Measurements from ENCODE around the gene SLC43A1.

SLC43A1 gene

GRCh38 chr11:57501953-57502352 is 13.5 kb downstream of the SLC43A1 start:
- DNase-seq (ENCODE audit: low read depth, low spot score): no peak
- no peak overlapping the region for H3K4me3 ChIP-seq (ENCODE audit: low read length)

- DNase-seq (ENCODE audit: low read depth, low spot score): no peak
Observed at GRCh38 chr11:57500926-57501325, 14.6 kb downstream of the SLC43A1 start.

GRCh38 chr11:57500515-57500914 is 15.0 kb downstream of the SLC43A1 start:
- no peak for DNase-seq (ENCODE audit: low read depth, low spot score)
- no peak overlapping the region for H3K4me3 ChIP-seq (ENCODE audit: low read length)

More at GRCh38 chr11:57500926-57501325, 14.6 kb downstream of the SLC43A1 start:
- no peak overlapping the region for H3K4me3 ChIP-seq (ENCODE audit: low read length)

DNA sequence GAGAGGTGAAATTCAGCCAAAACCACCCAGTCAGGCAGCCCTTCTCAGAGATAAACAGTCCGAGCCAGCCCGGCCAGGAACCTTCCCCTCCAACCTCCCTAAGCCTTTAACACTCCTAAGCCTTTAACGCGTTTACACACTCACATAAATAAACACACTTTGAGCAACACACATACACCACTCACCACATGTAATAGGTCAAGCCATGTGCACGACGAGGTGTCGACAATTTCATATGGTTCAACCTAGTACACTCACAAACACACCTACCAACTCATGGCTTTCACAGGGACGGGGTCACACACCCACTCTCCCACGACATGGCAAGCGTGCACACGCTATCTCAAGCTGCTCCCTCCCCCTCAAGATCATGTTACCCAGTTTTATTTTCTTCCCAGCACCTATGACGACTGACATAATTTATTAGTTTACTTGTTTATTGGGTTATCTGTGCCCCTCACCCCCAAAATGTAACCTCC is 15.5 kb downstream of the SLC43A1 start:
- DNase-seq (ENCODE audit: low read depth, low spot score): no peak
- H3K4me3 ChIP-seq (ENCODE audit: low read length): no peak overlapping the region

GRCh38 chr11:57499413-57499982 is 16.0 kb downstream of the SLC43A1 start:
- H3K4me3 ChIP-seq (ENCODE audit: low read length): no peak overlapping the region
- no peak for DNase-seq (ENCODE audit: low read depth, low spot score)

DNA sequence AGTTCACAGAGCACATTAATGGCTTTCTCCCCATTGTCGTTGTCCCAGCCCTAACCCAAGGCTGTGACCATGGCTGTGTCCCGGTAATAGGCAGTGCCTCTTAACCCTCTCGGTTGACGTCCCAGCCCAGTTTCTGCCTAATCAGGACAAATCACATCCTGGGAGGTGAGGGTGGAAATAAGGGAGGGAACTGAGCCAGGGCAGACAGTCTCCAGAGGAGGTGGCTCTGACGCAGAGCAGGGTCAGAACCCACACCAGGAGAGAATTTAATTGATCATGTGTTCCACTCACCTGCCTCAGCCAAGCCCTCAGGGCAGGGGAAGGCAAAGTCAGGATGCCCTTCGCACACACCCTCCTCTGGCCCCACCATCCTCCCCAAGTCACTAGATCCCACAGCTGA is 17.0 kb downstream of the SLC43A1 start:
- H3K4me3 ChIP-seq (ENCODE audit: low read length): no peak overlapping the region
- DNase-seq (ENCODE audit: low read depth, low spot score): no peak

DNA sequence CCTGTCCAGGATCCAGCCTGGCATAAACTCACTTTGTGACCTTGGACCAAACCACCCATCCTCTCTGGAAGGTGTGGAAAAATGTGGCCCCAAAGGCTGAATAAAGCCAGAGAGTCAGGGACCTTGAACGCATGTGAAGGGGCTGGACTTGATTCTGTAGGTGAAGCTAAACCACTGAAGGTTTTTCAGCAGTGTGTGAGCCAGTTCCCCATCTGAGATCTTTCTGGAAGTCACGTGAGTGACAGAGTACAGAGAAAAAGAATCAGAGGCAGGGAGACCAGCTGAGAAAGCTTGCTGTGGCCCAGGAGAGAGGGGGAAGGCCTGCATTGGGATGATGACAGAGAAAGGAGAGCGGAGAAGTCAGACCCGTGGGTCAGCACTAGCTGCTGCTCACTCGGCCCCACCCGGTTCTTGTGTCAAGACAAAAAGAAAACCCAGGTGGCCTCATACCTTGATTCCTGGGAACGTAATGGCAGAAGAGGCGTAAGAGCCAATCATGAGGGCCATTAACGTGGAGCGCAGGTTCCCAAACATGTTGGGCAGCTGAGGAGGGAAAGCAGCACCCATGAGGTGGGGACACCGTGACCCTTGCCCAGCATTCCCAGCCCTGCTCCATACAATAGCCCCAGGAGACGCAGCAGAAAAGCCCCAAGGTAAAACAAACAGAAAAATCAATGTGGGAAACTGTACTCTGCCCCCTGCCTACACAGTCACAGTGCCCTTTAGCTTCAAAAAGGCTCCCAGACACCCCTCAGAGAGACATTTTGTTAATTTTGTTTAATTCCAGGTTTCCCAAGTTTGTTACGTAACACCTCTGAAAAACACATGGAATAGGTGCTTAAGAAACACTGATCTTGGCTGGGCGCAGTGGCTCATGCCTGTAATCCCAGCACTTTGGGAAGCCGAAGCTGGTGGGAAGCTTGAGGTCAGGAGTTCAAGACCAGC is 17.9 kb downstream of the SLC43A1 start:
- DNase-seq (ENCODE audit: low read depth, low spot score): no peak
- H3K4me3 ChIP-seq (ENCODE audit: low read length): no peak overlapping the region

GRCh38 chr11:57496109-57496820 is 19.2 kb downstream of the SLC43A1 start:
- DNase-seq (ENCODE audit: low read depth, low spot score): no peak
- H3K4me3 ChIP-seq (ENCODE audit: low read length): no peak overlapping the region

DNA sequence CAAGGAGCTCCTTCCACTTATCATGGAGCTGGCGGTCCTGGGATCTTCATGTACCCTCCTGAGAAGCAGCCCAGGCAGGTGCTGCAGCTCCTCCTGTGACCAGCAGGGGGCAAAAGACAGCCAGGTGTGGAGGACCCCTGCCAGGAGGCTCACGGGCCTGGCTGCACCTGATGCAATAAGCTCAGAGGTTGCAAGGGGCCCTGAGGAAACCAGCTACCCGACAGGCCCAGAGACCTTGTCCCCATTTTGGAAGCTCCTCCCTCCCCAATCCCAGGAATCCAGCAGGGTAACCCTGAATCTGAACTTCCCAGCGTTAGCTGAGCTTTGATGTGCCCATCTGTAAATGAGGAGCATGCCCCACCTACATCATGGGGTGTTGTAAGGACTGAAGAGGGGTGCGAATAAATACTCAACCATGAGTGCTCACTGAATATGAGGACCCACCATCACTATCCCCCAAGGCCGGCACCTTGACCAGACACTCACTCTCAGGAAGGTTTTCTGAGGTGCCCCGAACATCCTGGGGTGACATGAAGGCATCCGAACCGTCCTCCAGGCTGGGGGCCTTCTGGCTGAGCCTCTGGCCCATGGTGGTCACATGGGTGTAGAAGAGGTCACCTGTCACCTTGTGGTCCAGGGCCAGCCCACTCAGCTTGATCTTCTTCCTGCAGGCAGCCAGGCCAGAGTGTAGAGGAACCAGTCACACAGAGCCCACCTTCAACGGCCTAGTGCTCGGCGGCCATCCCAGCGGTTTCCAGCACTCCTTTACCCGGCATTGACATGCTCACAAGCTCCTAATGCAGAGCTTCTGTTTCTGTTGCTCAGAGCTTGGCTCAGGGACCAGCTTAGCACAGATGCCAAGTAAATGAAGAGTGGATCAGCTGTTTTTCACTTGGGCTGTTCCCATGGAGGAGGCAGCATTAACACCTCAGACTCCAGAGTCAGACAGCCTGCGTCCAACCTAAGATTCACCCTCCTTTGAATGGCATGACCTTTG is 21.7 kb downstream of the SLC43A1 start:
- peak; percentile 46 for DNase-seq (ENCODE audit: low read depth, low spot score)

DNA sequence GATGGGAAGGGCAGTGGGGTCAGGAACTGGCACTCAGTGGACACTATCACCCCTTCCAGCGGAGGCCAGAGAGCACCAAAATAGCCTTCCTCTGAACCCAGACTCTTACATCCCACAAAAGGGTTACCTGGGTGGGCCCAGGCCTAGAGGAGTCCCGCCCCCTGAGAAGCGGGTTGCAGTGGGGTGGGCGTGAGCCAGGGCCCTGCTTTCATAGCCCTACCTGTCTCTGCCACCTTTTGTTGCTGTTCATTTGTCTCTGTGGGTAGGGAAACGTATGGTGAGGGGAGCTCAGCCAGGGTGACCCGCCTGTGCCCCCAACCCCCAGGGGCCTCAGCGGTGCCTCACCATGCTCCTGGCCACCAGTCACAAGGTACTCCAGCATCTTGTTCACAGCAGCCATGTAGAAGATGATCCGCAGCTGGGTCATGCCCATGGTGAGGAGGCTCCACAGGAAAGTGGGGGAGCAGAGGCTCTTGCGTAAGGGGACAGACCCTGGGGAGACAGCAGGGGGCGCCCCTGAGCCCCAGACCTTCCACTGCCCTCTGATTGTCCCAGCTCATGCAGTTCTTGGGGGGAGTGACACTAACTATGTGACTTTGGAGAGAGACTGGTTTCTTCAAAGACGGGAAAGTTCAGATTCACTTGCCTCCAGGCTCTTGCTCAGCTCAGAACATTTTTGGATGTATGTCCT is 24.0 kb downstream of the SLC43A1 start:
- H3K4me3 ChIP-seq (ENCODE audit: low read length): no peak overlapping the region
- DNase-seq (ENCODE audit: low read depth, low spot score): peak; percentile 32

More for the DNA sequence above, 21.7 kb downstream of the SLC43A1 start:
- H3K4me3 ChIP-seq (ENCODE audit: low read length): no peak overlapping the region

DNA sequence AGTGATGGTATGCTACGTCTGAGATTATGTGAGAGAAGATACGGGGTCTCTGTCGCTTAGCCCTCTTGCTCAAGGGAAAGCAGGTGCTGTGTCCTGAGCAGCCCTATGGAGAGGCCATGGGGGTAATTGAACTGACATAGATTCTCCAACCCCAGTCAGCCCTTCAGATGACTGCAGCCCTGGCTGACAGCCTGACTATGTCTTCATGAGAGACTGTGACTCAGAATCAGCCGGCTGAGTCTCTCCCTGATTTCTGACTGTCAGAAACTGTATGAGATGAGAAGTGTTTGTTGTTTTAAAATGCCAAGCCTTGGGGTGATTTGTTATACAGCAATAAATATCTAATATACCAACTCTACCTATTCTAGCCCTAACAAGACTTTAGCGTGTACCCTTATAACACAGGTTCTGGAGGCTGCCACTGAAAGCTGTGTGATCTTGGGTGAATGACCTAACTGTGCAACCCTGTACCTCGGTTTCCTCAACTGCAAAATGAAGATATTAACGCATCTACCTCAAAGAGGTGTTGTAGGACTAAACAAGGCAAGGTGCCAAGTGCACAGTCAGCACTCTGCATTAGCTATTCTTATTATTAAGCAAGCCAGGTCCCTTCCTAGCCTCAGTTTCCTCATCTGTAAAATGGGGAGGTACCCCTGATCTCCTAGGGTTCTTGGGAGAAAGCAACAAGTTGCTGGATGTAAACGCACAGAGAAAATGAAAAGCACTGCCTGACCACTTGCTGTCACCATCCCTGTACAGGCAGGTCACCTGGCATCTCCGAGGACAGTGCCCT is 24.9 kb downstream of the SLC43A1 start:
- H3K4me3 ChIP-seq (ENCODE audit: low read length): no peak overlapping the region
- DNase-seq (ENCODE audit: low read depth, low spot score): no peak

- DNase-seq (ENCODE audit: low read depth, low spot score): no peak
- H3K4me3 ChIP-seq (ENCODE audit: low read length): no peak overlapping the region
Observed at GRCh38 chr11:57487920-57488659, 27.4 kb downstream of the SLC43A1 start.

DNA sequence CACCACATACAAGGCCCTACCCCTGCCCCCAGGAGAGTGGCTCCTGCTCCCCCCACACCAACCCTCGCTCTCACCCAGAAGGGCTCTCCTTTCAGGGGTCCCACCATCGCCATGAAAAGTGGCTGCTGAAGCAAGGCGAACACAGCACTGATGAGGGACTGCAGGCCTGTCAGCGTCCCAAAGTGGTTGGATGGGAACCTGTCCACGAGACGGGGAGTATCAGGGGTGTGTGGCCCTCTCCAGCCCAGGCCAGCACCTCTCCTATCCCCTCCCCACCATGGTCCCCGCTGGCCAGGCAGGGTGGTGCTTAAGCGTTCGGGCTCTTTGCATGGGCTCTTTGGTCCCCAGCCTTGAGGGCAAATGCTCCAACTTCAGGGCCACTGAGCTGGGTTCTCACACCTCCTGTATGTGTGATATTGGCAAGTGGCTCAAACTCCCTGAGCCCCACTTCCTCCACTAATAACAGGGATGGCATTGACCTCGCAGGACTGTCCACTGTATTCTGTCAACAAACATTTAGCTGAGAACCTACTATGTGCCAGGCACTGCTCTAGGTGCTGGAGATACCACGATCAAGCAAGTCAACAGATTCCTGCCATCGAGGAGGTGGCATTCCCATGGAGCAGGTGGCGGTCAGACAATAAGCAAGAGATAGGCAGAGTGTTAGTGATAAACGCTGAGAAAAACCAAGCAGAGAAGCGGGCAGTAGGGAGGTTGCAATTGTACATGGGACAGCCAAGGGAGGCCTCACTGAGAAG is 28.3 kb downstream of the SLC43A1 start:
- H3K4me3 ChIP-seq (ENCODE audit: low read length): no peak overlapping the region
- no peak for DNase-seq (ENCODE audit: low read depth, low spot score)

DNA sequence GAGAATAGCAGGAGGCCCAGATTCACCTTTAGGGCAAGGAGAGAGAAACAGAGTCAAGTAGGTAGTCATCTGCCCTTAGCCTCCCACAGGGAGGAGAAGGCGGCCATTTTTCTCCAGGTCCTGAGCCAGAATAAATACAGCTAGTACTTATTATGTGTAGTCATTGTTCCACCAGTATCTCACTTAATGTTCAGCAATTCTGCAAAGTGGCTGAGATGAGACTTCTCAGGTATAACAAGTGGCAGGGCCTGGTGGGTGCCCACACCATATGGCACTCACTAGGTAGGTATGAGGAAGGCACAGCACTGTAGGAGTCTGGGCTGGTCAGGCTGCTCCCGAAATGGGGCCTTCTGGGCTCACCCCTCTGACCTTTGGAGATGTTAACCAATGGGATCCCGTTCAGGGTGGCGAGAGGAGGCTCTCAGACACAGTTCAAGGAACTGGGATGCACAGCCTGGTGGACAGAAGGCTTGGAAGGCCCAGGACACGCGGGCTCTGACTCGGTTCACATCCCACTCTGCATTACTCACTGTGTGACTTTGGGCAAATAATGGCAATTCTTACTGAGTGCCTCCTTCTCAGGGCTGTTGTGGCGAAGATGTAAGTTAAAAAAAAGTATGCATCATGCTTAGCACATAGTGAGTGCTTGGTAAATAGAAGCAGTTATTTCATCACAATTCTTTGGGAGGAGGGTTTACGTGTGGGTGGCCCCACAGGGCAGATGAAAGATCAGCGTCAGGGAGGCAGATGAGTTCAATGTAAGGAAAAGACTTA is 30.1 kb downstream of the SLC43A1 start:
- H3K4me3 ChIP-seq (ENCODE audit: low read length): no peak overlapping the region

DNA sequence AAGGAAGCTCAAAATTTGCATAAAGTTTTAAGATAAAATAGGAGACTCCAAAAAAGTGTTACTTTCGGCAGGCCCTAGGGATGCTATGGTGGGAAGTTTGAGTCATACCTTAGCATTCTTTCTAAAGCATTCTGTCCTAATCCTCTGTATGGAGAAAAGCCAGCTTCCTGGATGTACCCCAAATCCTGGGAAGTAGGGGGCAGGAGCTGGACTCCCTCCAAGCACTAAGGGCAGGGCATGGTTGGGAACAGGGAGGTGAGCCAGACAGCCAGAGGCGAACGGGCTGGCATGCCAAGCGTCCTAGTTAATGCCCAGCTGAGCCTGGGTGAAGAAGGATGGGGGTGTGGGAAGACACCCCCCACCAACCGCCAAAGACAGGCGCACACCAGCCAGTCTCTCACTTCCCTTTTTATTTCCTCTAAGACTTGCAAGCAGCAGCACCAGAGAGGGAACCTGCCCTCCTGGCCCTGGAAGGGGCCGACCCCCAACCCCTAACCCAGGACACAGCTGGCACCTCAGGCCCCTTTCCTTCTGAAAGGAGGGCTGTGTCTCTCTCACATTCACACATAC is 31.3 kb downstream of the SLC43A1 start:
- no peak for DNase-seq (ENCODE audit: low read depth, low spot score)

More for the DNA sequence above, 30.1 kb downstream of the SLC43A1 start:
- no peak for DNase-seq (ENCODE audit: low read depth, low spot score)

More for the DNA sequence above, 31.3 kb downstream of the SLC43A1 start:
- no peak overlapping the region for H3K4me3 ChIP-seq (ENCODE audit: low read length)

Measured in Jurkat, Clone E6-1 (cell line).